Effector CD8-positive, alpha-beta T cell (primary cell): Measurements from ENCODE around the gene METTL16.
A peak's percentile ranks its signal among the peaks of the same experiment; 100 is the strongest.

Experiments used
- DNase-seq: peaks from one replicate; lab custom pipeline; 2025; lab: John Stamatoyannopoulos, UW

Gene METTL16

GRCh38 chr17:2395258-2396181, 116.2 kb downstream of the METTL16 start:
- no peak for DNase-seq

GRCh38 chr17:2394775-2395201, 116.9 kb downstream of the METTL16 start:
- no peak for DNase-seq

GRCh38 chr17:2393954-2394749, 117.5 kb downstream of the METTL16 start:
- no peak for DNase-seq

GRCh38 chr17:2393174-2393953, 118.3 kb downstream of the METTL16 start:
- DNase-seq = peak; percentile 87

- peak; percentile 94 for DNase-seq
Observed at GRCh38 chr17:2392252-2393173, 119.2 kb downstream of the METTL16 start.

- DNase-seq = no peak
Observed at GRCh38 chr17:2391597-2392251, 120.0 kb downstream of the METTL16 start.

- DNase-seq = no peak
Observed at GRCh38 chr17:2390199-2390836, 121.4 kb downstream of the METTL16 start.

GRCh38 chr17:2388683-2389055, 123.0 kb downstream of the METTL16 start:
- DNase-seq = no peak

- DNase-seq = no peak
Observed at GRCh38 chr17:2388020-2388682, 123.5 kb downstream of the METTL16 start.

- DNase-seq = no peak
Observed at GRCh38 chr17:2387086-2388019, 124.3 kb downstream of the METTL16 start.

GRCh38 chr17:2386400-2387085, 125.1 kb downstream of the METTL16 start:
- no peak for DNase-seq

- DNase-seq = no peak
Observed at GRCh38 chr17:2385240-2386210, 126.2 kb downstream of the METTL16 start.

- no peak for DNase-seq
Observed at GRCh38 chr17:2384439-2385127, 127.1 kb downstream of the METTL16 start.

GRCh38 chr17:2383628-2384167, 128.0 kb downstream of the METTL16 start:
- no peak for DNase-seq

GRCh38 chr17:2380950-2381649, 130.6 kb downstream of the METTL16 start:
- DNase-seq = no peak
